H1 (cell line): Measurements from ENCODE around the gene WDR5. TPM values are rescaled to one million over a fixed set of nuclear protein-coding genes. Genes with fewer than 3 reads are reported as not detected.

Source experiments
- CTCF ChIA-PET: fragments of 300-600 bp; sonication (Branson Sonifier 250); formaldehyde crosslinking; loops from one replicate; lab custom pipeline; 2021; ENCODE audit not compliant: partially characterized antibody; lab: Charles Lee
- POLR2A ChIA-PET: fragments of 300-600 bp; sonication (Branson Sonifier 250); formaldehyde crosslinking; loops from one replicate; lab custom pipeline; 2021; ENCODE audit warnings: inconsistent platforms; ENCODE audit not compliant: partially characterized antibody; lab: Charles Lee
- DNase-seq, 2 experiments: peaks; one replicate each; pipeline versions ENCODE4 v3.0.0 to v3.0.0-alpha.2; 2010 to 2022; ENCODE audit warnings: low spot score in 2 of 2, low read depth in 1 of 2, mixed read lengths in 1 of 2
- FAIRE-seq: peaks from 2 replicates; lab custom pipeline; 2011; peaks lifted over from hg19 to GRCh38; lab: Jason Lieb, UNC
- H2AFZ ChIP-seq: 2 replicates; pipeline ENCODE4 v1.8.1; 2012; ENCODE audit warnings: low read length, inconsistent platforms
- H2AK5ac ChIP-seq: 2 replicates; pipeline ENCODE4 v1.6.1; 2013; ENCODE audit warnings: low read depth, low read length
- H2BK120ac ChIP-seq: replicated peaks from 2 replicates; pipeline ENCODE3; 2013; ENCODE audit warnings: low read depth, low read length, inconsistent platforms
- H2BK12ac ChIP-seq: 2 replicates; pipeline ENCODE4 v1.6.1; 2013; ENCODE audit warnings: low read depth, low read length
- H2BK15ac ChIP-seq: 2 replicates; pipeline ENCODE4 v1.6.1; 2013; ENCODE audit warnings: low read length
- H2BK20ac ChIP-seq: 2 replicates; pipeline ENCODE4 v1.6.1; 2013; ENCODE audit warnings: low read length
- H2BK5ac ChIP-seq: 2 replicates; pipeline ENCODE4 v1.6.1; 2013; ENCODE audit warnings: low read depth, low read length
- H3K14ac ChIP-seq: 2 replicates; pipeline ENCODE4 v1.6.1; 2013; ENCODE audit warnings: inconsistent platforms; ENCODE audit not compliant: insufficient read length
- H3K18ac ChIP-seq: 2 replicates; pipeline ENCODE4 v1.6.1; 2013; ENCODE audit warnings: low read length; ENCODE audit errors: extremely low read depth
- H3K23ac ChIP-seq: 2 replicates; pipeline ENCODE4 v1.6.1; 2013; ENCODE audit warnings: inconsistent platforms; ENCODE audit not compliant: insufficient read length
- H3K23me2 ChIP-seq: 2 replicates; pipeline ENCODE4 v1.6.1; 2013; ENCODE audit warnings: low read depth, low read length
- H3K27ac ChIP-seq: 2 replicates; pipeline ENCODE4 v1.6.1; 2011; ENCODE audit warnings: low read depth, low read length, inconsistent platforms
- H3K27me3 ChIP-seq, 4 experiments: replicated peaks in 1 of 4; 1 replicate in 1 of 4; 2 replicates in 3 of 4; pipeline versions ENCODE4 v1.6.1 to v1.8.1; 2011 to 2013; ENCODE audit warnings: low read length in 3 of 4, mild to moderate bottlenecking in 3 of 4, inconsistent platforms in 2 of 4, mixed read lengths in 2 of 4, moderate library complexity in 1 of 4; ENCODE audit not compliant: control insufficient read depth in 3 of 4, insufficient read depth in 3 of 4; ENCODE audit errors: extremely low read depth in 1 of 4
- H3K36me3 ChIP-seq, 4 experiments: 2 replicates each; pipeline versions ENCODE4 v1.6.1 to v1.8.1; 2011 to 2013; ENCODE audit warnings: mild to moderate bottlenecking in 4 of 4, low read length in 3 of 4, moderate library complexity in 2 of 4, control low read depth in 1 of 4, inconsistent platforms in 1 of 4; ENCODE audit not compliant: insufficient read depth in 4 of 4, control insufficient read depth in 2 of 4
- H3K4ac ChIP-seq: replicated peaks from 2 replicates; pipeline ENCODE3; 2013; ENCODE audit warnings: low read length, low read depth, mixed read lengths, inconsistent platforms; ENCODE audit not compliant: insufficient read length
- H3K4me1 ChIP-seq, 4 experiments: replicated peaks in 1 of 4; 1 replicate in 1 of 4; 2 replicates in 3 of 4; pipeline versions ENCODE4 v1.6.1 to v1.8.1; 2011 to 2013; ENCODE audit warnings: low read length in 3 of 4, inconsistent platforms in 2 of 4, mixed read lengths in 1 of 4; ENCODE audit not compliant: insufficient read depth in 4 of 4, control insufficient read depth in 3 of 4
- H3K4me2 ChIP-seq, 2 experiments: 2 replicates each; pipeline versions ENCODE4 v1.6.1 to v1.8.1; 2011 to 2013; ENCODE audit warnings: low read depth in 2 of 2, low read length in 2 of 2, control low read depth in 1 of 2, inconsistent platforms in 1 of 2, mild to moderate bottlenecking in 1 of 2; ENCODE audit not compliant: insufficient read depth in 1 of 2
- H3K4me3 ChIP-seq, 4 experiments: fragments of 200-600, 300-600 bp in 1 of 4; sonication (generic), shearing (Covaris generic), sonication (Bioruptor Twin) in 1 of 4; 2 replicates each; pipeline versions ENCODE4 v1.5.1 to v1.8.1; 2011 to 2016; ENCODE audit warnings: low read length in 4 of 4, low read depth in 3 of 4, control low read depth in 2 of 4, inconsistent platforms in 2 of 4, mild to moderate bottlenecking in 2 of 4, mixed read lengths in 1 of 4, moderate library complexity in 1 of 4; ENCODE audit not compliant: insufficient read depth in 2 of 4; ENCODE audit errors: extremely low read depth in 1 of 4
- H3K56ac ChIP-seq: replicated peaks from 2 replicates; pipeline ENCODE3; 2013; ENCODE audit warnings: low read depth, mild to moderate bottlenecking, mixed read lengths, low read length, inconsistent platforms; ENCODE audit not compliant: insufficient read length
- H3K79me1 ChIP-seq: 2 replicates; pipeline ENCODE4 v1.6.1; 2013; ENCODE audit warnings: low read depth, low read length, control low read depth
- H3K79me2 ChIP-seq, 2 experiments: 2 replicates each; pipeline versions ENCODE4 v1.6.1 to v1.8.1; 2012 to 2013; ENCODE audit warnings: low read length in 2 of 2, mild to moderate bottlenecking in 2 of 2, inconsistent platforms in 1 of 2; ENCODE audit not compliant: insufficient read depth in 2 of 2, control insufficient read depth in 1 of 2
- H3K9ac ChIP-seq, 4 experiments: replicated peaks in 1 of 4; 1 replicate in 1 of 4; 2 replicates in 3 of 4; pipeline versions ENCODE4 v1.6.1 to v1.8.1; 2011 to 2013; ENCODE audit warnings: low read depth in 3 of 4, low read length in 3 of 4, control low read depth in 2 of 4, mild to moderate bottlenecking in 2 of 4, moderate library complexity in 2 of 4, inconsistent platforms in 1 of 4; ENCODE audit errors: extremely low read depth in 1 of 4
- H3K9me3 ChIP-seq, 2 experiments: 2 replicates each; pipeline versions ENCODE4 v1.6.1 to v1.8.1; 2012 to 2013; ENCODE audit warnings: mild to moderate bottlenecking in 2 of 2, moderate library complexity in 2 of 2, control low read depth in 1 of 2, inconsistent platforms in 1 of 2, low read depth in 1 of 2, low read length in 1 of 2, mixed read lengths in 1 of 2; ENCODE audit not compliant: insufficient read depth in 2 of 2
- H4K20me1 ChIP-seq, 2 experiments: replicated peaks in 1 of 2; 2 replicates each; pipeline versions ENCODE3 to v1.8.1; 2011 to 2013; ENCODE audit warnings: inconsistent platforms in 2 of 2, low read length in 2 of 2, mild to moderate bottlenecking in 1 of 2; ENCODE audit not compliant: insufficient read depth in 2 of 2, control insufficient read depth in 1 of 2
- H4K5ac ChIP-seq: 2 replicates; pipeline ENCODE4 v1.6.1; 2013; ENCODE audit warnings: low read length, low read depth, mixed read lengths, inconsistent platforms; ENCODE audit not compliant: insufficient read length
- H4K8ac ChIP-seq: 2 replicates; pipeline ENCODE4 v1.8.0; 2013; ENCODE audit warnings: mild to moderate bottlenecking, moderate library complexity, low read length, inconsistent platforms; ENCODE audit not compliant: insufficient read depth; ENCODE audit errors: extremely low read depth
- H4K91ac ChIP-seq: replicated peaks from 2 replicates; pipeline ENCODE3; 2013; ENCODE audit warnings: low read length, mixed read lengths, inconsistent platforms; ENCODE audit not compliant: insufficient read length
- BACH1 ChIP-seq: IDR thresholded peaks from 2 replicates; pipeline ENCODE4 v1.6.1; 2012; ENCODE audit warnings: low read length, improper control_type of control experiment
- CBX5 ChIP-seq: fragments of 300-800, 300-1000 bp; sonication (generic); IDR thresholded peaks from 2 replicates; pipeline ENCODE4 v1.7.1; 2016; ENCODE audit warnings: antibody characterized with exemption, low read length, low read depth
- CTBP2 ChIP-seq: IDR thresholded peaks from 2 replicates; pipeline ENCODE4 v1.7.0; 2011; ENCODE audit warnings: borderline replicate concordance, mild to moderate bottlenecking, moderate library complexity, mixed read lengths, low read length; ENCODE audit not compliant: insufficient read depth, insufficient read length
- POU5F1 ChIP-seq: IDR thresholded peaks from 2 replicates; pipeline ENCODE4 v1.6.1; 2011; ENCODE audit warnings: low read depth, mild to moderate bottlenecking, low read length, moderate library complexity
- SAP30 ChIP-seq: fragments of 300-600 bp; sonication (generic); IDR thresholded peaks from 2 replicates; pipeline ENCODE4 v1.7.1; 2012; ENCODE audit warnings: low read length, moderate library complexity, mild to moderate bottlenecking, inconsistent platforms; ENCODE audit not compliant: insufficient read depth, insufficient replicate concordance
- USF2 ChIP-seq: IDR thresholded peaks from 2 replicates; pipeline ENCODE4 v1.6.1; 2011; ENCODE audit warnings: low read length, improper control_type of control experiment
- YY1 ChIP-seq: IDR thresholded peaks from 2 replicates; pipeline ENCODE4 v1.6.1; 2011; ENCODE audit warnings: low read depth, mild to moderate bottlenecking, low read length
- WGBS, 2 experiments: shearing (Covaris generic) in 1 of 2; methylation state at CpG; one replicate each; pipeline versions ENCODE4 v1.1.6 to v1.1.7; 2013 to 2015; ENCODE audit warnings: low lambda C conversion rate in 2 of 2, mixed read lengths in 2 of 2, inconsistent platforms in 1 of 2, low coverage in 1 of 2, missing lambda C conversion rate in 1 of 2; ENCODE audit not compliant: insufficient replicate concordance in 2 of 2, insufficient coverage in 1 of 2, insufficient read length in 1 of 2; ENCODE audit errors: extremely low coverage in 1 of 2, missing lambda C conversion rate in 1 of 2; 5-methylcytosine and 5-hydroxymethylcytosine counted together
- polyA plus RNA-seq, 7 experiments: library from polyadenylated mRNA; depleted of rRNA in 3 of 7; stranded (reverse) in 5 of 7; unstranded in 2 of 7; fragments of >200 nt in 5 of 7; fragments of 200-250 nt in 2 of 7; gene quantifications; 1 replicate in 5 of 7; 2 replicates in 1 of 7; 4 replicates in 1 of 7; pipeline versions ENCODE4 v1.2.1 to v1.2.3, GENCODE V29; 2011 to 2013; ENCODE audit warnings: missing spikeins in 2 of 7, mixed read lengths in 2 of 7
- total RNA-seq: library from RNA; stranded (reverse); fragmentation: NEBNext Ultra II Directional; extraction: Animal tissue kit (Norgen Biotek cat#: 25700); gene quantifications from 2 replicates; pipeline ENCODE4 v1.2.1, GENCODE V29; 2021
- TF ChIP-seq, protein P1 (sequence below): IDR thresholded peaks from 2 replicates; pipeline ENCODE4 v1.6.1; 2012; ENCODE audit warnings: inconsistent platforms

The WDR5 gene
- total and polyA plus RNA-seq, 2 of the 8 experiments (the other 6 are each of a cell fraction or from before 2014, with no cell fraction given) = 38.4 to 68.1 TPM

DNA sequence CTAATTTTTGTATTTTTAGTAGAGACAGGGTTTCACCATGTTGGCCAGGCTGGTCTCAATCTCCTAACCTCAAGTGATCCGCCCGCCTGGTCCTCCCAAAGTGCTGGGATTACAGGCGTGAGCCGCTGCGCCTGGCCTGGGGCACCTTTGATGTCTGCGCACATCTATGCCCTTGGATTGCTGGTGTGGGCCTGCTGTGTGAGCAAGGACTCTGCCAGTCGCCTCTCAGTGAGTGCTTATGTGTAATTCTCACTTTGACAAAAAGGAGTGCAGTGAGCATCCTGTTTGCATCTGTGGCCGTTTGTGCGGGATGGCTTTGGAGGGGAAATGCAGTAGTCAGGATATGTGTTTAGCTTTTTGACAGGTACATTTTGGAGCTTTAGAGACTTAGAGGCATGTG, 9.4 kb downstream of the WDR5 start:
- Histone ChIP-seq H4K5ac (no peak overlapping the region), H3K4me1 (no peaks in the 10 kb centered on the region), H3K27ac (no peak overlapping the region), H3K14ac (no peak overlapping the region), H3K9ac (no peak overlapping the region), H3K4me3 (no peak overlapping the region), H3K4me2 (no peak overlapping the region), H2BK5ac (no peak overlapping the region), H3K79me1 (peaks cover 2% of the 10 kb centered on the region; the same call in 1 of the 2 replicates), H3K56ac (no peak overlapping the region), H2BK15ac (no peak overlapping the region), H3K36me3 (peaks cover 44 to 91% (median 63%) of the 10 kb centered on the region in 4 experiments), H2AFZ (no peak overlapping the region), H3K18ac (no peak overlapping the region), H3K79me2 (peaks cover 3 to 5% of the 10 kb centered on the region in 2 experiments; a peak in 2 of 4 replicates), H3K23ac (no peak overlapping the region), H2BK120ac (no peak overlapping the region), H3K4ac (no peak overlapping the region), H3K9me3 (no peaks in the 10 kb centered on the region), H2BK12ac (no peak overlapping the region), H2AK5ac (no peak overlapping the region), H4K8ac (no peak overlapping the region), H3K23me2 (no peaks in the 10 kb centered on the region), H2BK20ac (no peak overlapping the region), H4K20me1 (peaks cover under 1 to 23% of the 10 kb centered on the region in 2 experiments), H4K91ac (no peak overlapping the region), H3K27me3 (no peaks in the 10 kb centered on the region)
- DNase-seq = no peak
- POLR2A ChIA-PET = interaction anchor here (0.9 to 1.2 kb wide), 3 partner anchors 11 to 18 kb away, joined by 3 read pairs; no protein-coding TSS in a partner anchor
- WGBS, 2 experiments = 91% methylated on average over 9 of the region's 9 CpGs; no CpG with 5 or more reads in 1 of the 2 experiments
- FAIRE-seq = no peak
- CTCF ChIA-PET = no interaction called here
- TF ChIP-seq, protein P1, sequence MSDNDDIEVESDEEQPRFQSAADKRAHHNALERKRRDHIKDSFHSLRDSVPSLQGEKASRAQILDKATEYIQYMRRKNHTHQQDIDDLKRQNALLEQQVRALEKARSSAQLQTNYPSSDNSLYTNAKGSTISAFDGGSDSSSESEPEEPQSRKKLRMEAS = no peak
- TF ChIP-seq CTBP2 = no peak
- TF ChIP-seq BACH1 = no peak
- no peak for TF ChIP-seq YY1
- TF ChIP-seq CBX5 = no peak
- TF ChIP-seq USF2 = no peak
- no peak for TF ChIP-seq SAP30
- no peak for TF ChIP-seq POU5F1
